ENCODE measurements around the gene NFIX.

The NFIX gene

GRCh38 chr19:13110099-13110610 is 114.9 kb downstream of the NFIX start:
- H3K36me3 ChIP-seq (replicated peaks), result peaks cover 43% of the 10 kb centered on the region
- in situ Hi-C loops (cut with MboI; ENCODE audit: low sequenced_read_pairs), result no loop called here
- H3K9me3 ChIP-seq, result no peaks in the 10 kb centered on the region
- H3K27me3 ChIP-seq (ENCODE audit: low read depth), result no peaks in the 10 kb centered on the region
- no peak for DNase-seq (ENCODE audit: low spot score in 2 of 2)
- H3K4me1 ChIP-seq, result no peaks in the 10 kb centered on the region
- H3K4me3 ChIP-seq, result no peak overlapping the region

GRCh38 chr19:13112555-13112954 is 117.3 kb downstream of the NFIX start:
- Histone ChIP-seq H3K36me3 (replicated peaks) (peaks cover 41% of the 10 kb centered on the region), H3K9me3 (no peaks in the 10 kb centered on the region), H3K27me3 (ENCODE audit: low read depth) (no peaks in the 10 kb centered on the region), H3K4me1 (peaks cover under 1% of the 10 kb centered on the region; the same call in 1 of the 2 replicates), H3K4me3 (no peak overlapping the region)
- no peak for DNase-seq (ENCODE audit: low spot score in 2 of 2)
- in situ Hi-C loops (cut with MboI; ENCODE audit: low sequenced_read_pairs), result no loop called here

- peaks cover 43% of the 10 kb centered on the region for H3K36me3 ChIP-seq (replicated peaks)
- H3K9me3 ChIP-seq, result no peaks in the 10 kb centered on the region
- no peaks in the 10 kb centered on the region for H3K27me3 ChIP-seq (ENCODE audit: low read depth)
- peaks cover 10% of the 10 kb centered on the region for H3K4me1 ChIP-seq
- DNase-seq (ENCODE audit: low spot score in 2 of 2), result no peak
- in situ Hi-C loops (cut with MboI; ENCODE audit: low sequenced_read_pairs), result no loop called here
- peak overlapping the region; percentile 96 for H3K4me3 ChIP-seq
Observed at GRCh38 chr19:13115936-13116281, 120.6 kb downstream of the NFIX start.

DNA sequence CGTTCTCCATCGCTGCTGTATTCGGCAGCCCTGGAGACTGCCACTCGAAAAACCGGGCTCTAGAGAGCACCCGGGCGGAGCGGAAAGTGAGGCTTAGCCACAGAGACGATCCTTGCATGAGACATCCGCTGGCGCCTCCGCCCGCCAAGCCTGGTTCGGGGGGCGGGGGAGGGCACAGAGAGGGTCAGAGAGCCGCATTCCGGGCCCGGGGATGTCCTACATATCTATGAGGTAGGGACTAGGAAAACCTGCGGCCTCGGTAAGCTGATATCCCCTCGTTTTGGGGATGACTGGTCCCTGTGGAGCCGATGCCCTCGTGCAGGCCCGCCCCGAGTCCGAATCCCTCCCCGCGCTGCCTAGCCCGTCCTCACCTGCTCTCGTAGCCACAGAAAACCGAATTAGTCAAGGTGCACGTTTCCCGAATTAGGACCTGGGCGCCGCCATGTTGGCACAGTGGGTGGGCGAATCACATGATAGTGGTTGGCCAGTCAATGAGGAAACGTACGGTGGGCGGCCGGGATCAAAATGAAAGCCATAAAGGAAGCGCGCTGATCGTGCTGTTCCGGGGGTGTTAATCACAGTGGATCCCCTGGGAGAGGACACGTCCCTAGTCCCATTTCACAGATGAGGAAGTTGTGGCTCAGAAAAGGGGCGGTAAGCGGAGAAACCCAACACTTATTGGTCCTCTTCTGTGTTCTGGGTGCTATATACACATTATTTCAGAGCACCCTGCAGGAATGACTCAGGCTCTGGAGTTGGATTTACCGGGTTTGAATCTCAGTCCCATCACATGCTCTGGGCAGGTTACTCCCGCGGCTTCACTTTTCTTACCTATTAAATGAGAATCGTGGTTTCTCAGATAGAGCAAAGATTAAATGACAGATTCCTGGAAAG is 121.3 kb downstream of the NFIX start, which contains the start of gene TRMT1:
Gene TRMT1 (minus strand): TSS at position 459 of the 894 bp plus-strand sequence. CDS start 341 bp downstream, at position 118.
- in situ Hi-C loops (cut with MboI; ENCODE audit: low sequenced_read_pairs), result no loop called here
- peak within 1 kb of the TSS; percentile 96 for H3K4me3 ChIP-seq
- no peaks in the 10 kb centered on the region for H3K9me3 ChIP-seq
- peaks cover 10% of the 10 kb centered on the region for H3K4me1 ChIP-seq
- peaks cover 48% of the 10 kb centered on the region for H3K36me3 ChIP-seq (replicated peaks)
- no peaks in the 10 kb centered on the region for H3K27me3 ChIP-seq (ENCODE audit: low read depth)
- peak; percentile 85 to 96 for DNase-seq (ENCODE audit: low spot score in 2 of 2)

GRCh38 chr19:13117176-13117771 is 122.0 kb downstream of the NFIX start:
- in situ Hi-C loops (cut with MboI; ENCODE audit: low sequenced_read_pairs), result no loop called here
- DNase-seq (ENCODE audit: low spot score in 2 of 2), result peak; percentile 22 to 39
- peaks cover 10% of the 10 kb centered on the region for H3K4me1 ChIP-seq
- no peaks in the 10 kb centered on the region for H3K27me3 ChIP-seq (ENCODE audit: low read depth)
- no peaks in the 10 kb centered on the region for H3K9me3 ChIP-seq
- H3K36me3 ChIP-seq (replicated peaks), result peaks cover 50% of the 10 kb centered on the region
- peak overlapping the region; percentile 96 for H3K4me3 ChIP-seq

- no peaks in the 10 kb centered on the region for H3K9me3 ChIP-seq
- in situ Hi-C loops (cut with MboI; ENCODE audit: low sequenced_read_pairs), result no loop called here
- H3K4me1 ChIP-seq, result peaks cover 10% of the 10 kb centered on the region
- H3K27me3 ChIP-seq (ENCODE audit: low read depth), result no peaks in the 10 kb centered on the region
- peak within 1 kb of the TSS; percentile 97 for H3K4me3 ChIP-seq
- peaks cover 43% of the 10 kb centered on the region for H3K36me3 ChIP-seq (replicated peaks)
- DNase-seq (ENCODE audit: low spot score in 2 of 2), result peak; percentile 86 to 94
Observed at GRCh38 chr19:13117772-13118423, 122.6 kb downstream of the NFIX start, which contains the start of gene NACC1. NACC1 (plus strand) TSS chr19:13118264; CDS start chr19:13135208, 16,944 bp downstream.

GRCh38 chr19:13118424-13119193 is 123.3 kb downstream of the NFIX start:
- no peaks in the 10 kb centered on the region for H3K27me3 ChIP-seq (ENCODE audit: low read depth)
- H3K4me1 ChIP-seq, result peaks cover 10% of the 10 kb centered on the region
- peak overlapping the region; percentile 97 for H3K4me3 ChIP-seq
- in situ Hi-C loops (cut with MboI; ENCODE audit: low sequenced_read_pairs), result no loop called here
- peaks cover 41% of the 10 kb centered on the region for H3K36me3 ChIP-seq (replicated peaks)
- H3K9me3 ChIP-seq, result no peaks in the 10 kb centered on the region
- peak; percentile 70 to 89 for DNase-seq (ENCODE audit: low spot score in 2 of 2)

GRCh38 chr19:13119627-13120026 is 124.4 kb downstream of the NFIX start:
- Histone ChIP-seq H3K4me3 (peak overlapping the region; percentile 97), H3K36me3 (replicated peaks) (peaks cover 41% of the 10 kb centered on the region), H3K4me1 (peaks cover 10% of the 10 kb centered on the region), H3K9me3 (no peaks in the 10 kb centered on the region), H3K27me3 (ENCODE audit: low read depth) (no peaks in the 10 kb centered on the region)
- in situ Hi-C loops (cut with MboI; ENCODE audit: low sequenced_read_pairs), result no loop called here
- no peak for DNase-seq (ENCODE audit: low spot score in 2 of 2)

DNA sequence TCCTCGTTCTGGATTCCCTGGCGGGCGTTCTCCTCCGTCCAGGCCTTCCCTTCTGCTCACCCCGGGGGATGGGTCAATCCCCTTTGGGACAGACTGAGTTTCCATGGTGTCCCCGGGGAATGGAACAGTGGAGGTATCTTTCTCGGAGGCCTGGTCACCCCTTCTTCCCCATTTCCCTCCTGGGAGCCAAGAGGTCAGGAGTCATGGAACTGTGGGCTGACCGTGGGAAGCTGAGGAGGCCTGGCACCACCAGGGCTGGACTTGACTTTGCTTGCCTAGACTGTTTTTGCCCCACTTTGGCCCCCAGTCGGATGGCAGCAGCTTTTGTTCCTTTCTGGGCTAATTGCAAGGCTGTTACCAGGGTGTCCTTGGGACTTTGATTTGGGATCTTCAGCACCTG is 124.8 kb downstream of the NFIX start:
- Histone ChIP-seq H3K4me3 (no peak overlapping the region), H3K9me3 (no peaks in the 10 kb centered on the region), H3K4me1 (peaks cover 10% of the 10 kb centered on the region), H3K36me3 (replicated peaks) (peaks cover 40% of the 10 kb centered on the region), H3K27me3 (ENCODE audit: low read depth) (no peaks in the 10 kb centered on the region)
- in situ Hi-C loops (cut with MboI; ENCODE audit: low sequenced_read_pairs), result no loop called here
- DNase-seq (ENCODE audit: low spot score in 2 of 2), result no peak

- Histone ChIP-seq H3K4me1 (peaks cover 10% of the 10 kb centered on the region), H3K27me3 (ENCODE audit: low read depth) (no peaks in the 10 kb centered on the region), H3K4me3 (no peak overlapping the region), H3K9me3 (no peaks in the 10 kb centered on the region), H3K36me3 (replicated peaks) (peaks cover 40% of the 10 kb centered on the region)
- no peak for DNase-seq (ENCODE audit: low spot score in 2 of 2)
- in situ Hi-C loops (cut with MboI; ENCODE audit: low sequenced_read_pairs), result no loop called here
Observed at GRCh38 chr19:13120817-13121216, 125.5 kb downstream of the NFIX start.

GRCh38 chr19:13121551-13122274 is 126.4 kb downstream of the NFIX start:
- no peak overlapping the region for H3K4me3 ChIP-seq
- peaks cover 44% of the 10 kb centered on the region for H3K36me3 ChIP-seq (replicated peaks)
- DNase-seq (ENCODE audit: low spot score in 2 of 2), result no peak
- in situ Hi-C loops (cut with MboI; ENCODE audit: low sequenced_read_pairs), result no loop called here
- no peaks in the 10 kb centered on the region for H3K9me3 ChIP-seq
- peaks cover 10% of the 10 kb centered on the region for H3K4me1 ChIP-seq
- no peaks in the 10 kb centered on the region for H3K27me3 ChIP-seq (ENCODE audit: low read depth)

GRCh38 chr19:13122275-13122878 is 127.1 kb downstream of the NFIX start:
- no peak for DNase-seq (ENCODE audit: low spot score in 2 of 2)
- Histone ChIP-seq H3K9me3 (no peaks in the 10 kb centered on the region), H3K36me3 (replicated peaks) (peaks cover 44% of the 10 kb centered on the region), H3K4me1 (peaks cover 10% of the 10 kb centered on the region), H3K27me3 (ENCODE audit: low read depth) (no peaks in the 10 kb centered on the region), H3K4me3 (no peak overlapping the region)
- in situ Hi-C loops (cut with MboI; ENCODE audit: low sequenced_read_pairs), result no loop called here

Data from HAP-1 (cell line).